Activated naive CD4-positive, alpha-beta T cell treated with anti-CD3 and anti-CD28 coated beads, Interleukin-2, amount 50 U/mL, for 24 hours (primary cell): ENCODE results near the gene BCL11A.

ENCODE experiments used
- H3K27ac Mint-ChIP-seq: one replicate; pipeline ENCODE4 v1.8.0; 2021; ENCODE audit warnings: mild to moderate bottlenecking, mixed read lengths
- H3K27me3 Mint-ChIP-seq: one replicate; pipeline ENCODE4 v1.8.0; 2021; ENCODE audit warnings: mixed read lengths
- H3K36me3 Mint-ChIP-seq: one replicate; pipeline ENCODE4 v1.8.0; 2021; ENCODE audit warnings: mixed read lengths
- H3K4me1 Mint-ChIP-seq: one replicate; pipeline ENCODE4 v1.8.0; 2021; ENCODE audit warnings: mixed read lengths
- H3K4me3 Mint-ChIP-seq: one replicate; pipeline ENCODE4 v1.8.0; 2021; ENCODE audit warnings: mild to moderate bottlenecking, mixed read lengths
- H3K9me3 Mint-ChIP-seq: one replicate; pipeline ENCODE4 v1.8.0; 2021; ENCODE audit warnings: mixed read lengths

Gene BCL11A

GRCh38 chr2:60528281-60529020, 25.0 kb downstream of the BCL11A start:
- no peak overlapping the region for H3K4me3 Mint-ChIP-seq
- no peaks in the 10 kb centered on the region for H3K9me3 Mint-ChIP-seq
- no peaks in the 10 kb centered on the region for H3K4me1 Mint-ChIP-seq
- no peak overlapping the region for H3K27ac Mint-ChIP-seq
- no peaks in the 10 kb centered on the region for H3K36me3 Mint-ChIP-seq
- H3K27me3 Mint-ChIP-seq = peaks cover 42% of the 10 kb centered on the region

GRCh38 chr2:60527762-60528161, 25.7 kb downstream of the BCL11A start:
- H3K27me3 Mint-ChIP-seq = peaks cover 37% of the 10 kb centered on the region
- H3K4me3 Mint-ChIP-seq = no peak overlapping the region
- H3K36me3 Mint-ChIP-seq = no peaks in the 10 kb centered on the region
- no peaks in the 10 kb centered on the region for H3K4me1 Mint-ChIP-seq
- no peaks in the 10 kb centered on the region for H3K9me3 Mint-ChIP-seq
- H3K27ac Mint-ChIP-seq = no peak overlapping the region

- Mint-ChIP-seq H3K36me3 (no peaks in the 10 kb centered on the region), H3K9me3 (no peaks in the 10 kb centered on the region), H3K4me3 (no peak overlapping the region), H3K27ac (no peak overlapping the region), H3K4me1 (no peaks in the 10 kb centered on the region), H3K27me3 (peaks cover 35% of the 10 kb centered on the region)
Observed at GRCh38 chr2:60526623-60527022, 26.8 kb downstream of the BCL11A start.

GRCh38 chr2:60525899-60526298, 27.6 kb downstream of the BCL11A start:
- Mint-ChIP-seq H3K4me1 (no peaks in the 10 kb centered on the region), H3K27ac (no peak overlapping the region), H3K9me3 (no peaks in the 10 kb centered on the region), H3K27me3 (peaks cover 32% of the 10 kb centered on the region), H3K4me3 (no peak overlapping the region), H3K36me3 (no peaks in the 10 kb centered on the region)

DNA sequence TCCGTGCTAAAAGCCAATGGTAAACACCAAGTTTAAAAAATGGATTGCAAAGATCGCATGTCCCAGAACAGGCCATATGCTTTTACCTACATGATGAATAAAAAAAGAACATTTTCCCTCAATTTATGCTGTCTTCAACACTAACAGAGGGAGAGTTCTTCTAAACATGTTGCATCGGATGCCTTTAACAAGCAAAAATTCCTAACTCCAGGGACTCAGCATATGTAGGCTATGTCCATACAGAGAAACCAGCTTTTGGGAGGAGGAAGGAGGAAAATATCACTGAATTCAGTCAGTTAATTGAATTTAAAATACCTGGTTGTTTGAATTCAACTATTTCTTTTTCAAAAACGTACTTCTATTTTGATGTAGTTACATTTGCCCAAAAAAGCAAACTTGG, 28.6 kb downstream of the BCL11A start:
- Mint-ChIP-seq H3K27me3 (peaks cover 24% of the 10 kb centered on the region), H3K36me3 (no peaks in the 10 kb centered on the region), H3K9me3 (no peaks in the 10 kb centered on the region), H3K4me1 (no peaks in the 10 kb centered on the region), H3K27ac (no peak overlapping the region), H3K4me3 (no peak overlapping the region)

GRCh38 chr2:60523963-60524362, 29.5 kb downstream of the BCL11A start:
- H3K9me3 Mint-ChIP-seq = no peaks in the 10 kb centered on the region
- H3K27ac Mint-ChIP-seq = no peak overlapping the region
- no peaks in the 10 kb centered on the region for H3K36me3 Mint-ChIP-seq
- H3K4me3 Mint-ChIP-seq = no peak overlapping the region
- no peaks in the 10 kb centered on the region for H3K4me1 Mint-ChIP-seq
- peaks cover 20% of the 10 kb centered on the region for H3K27me3 Mint-ChIP-seq

DNA sequence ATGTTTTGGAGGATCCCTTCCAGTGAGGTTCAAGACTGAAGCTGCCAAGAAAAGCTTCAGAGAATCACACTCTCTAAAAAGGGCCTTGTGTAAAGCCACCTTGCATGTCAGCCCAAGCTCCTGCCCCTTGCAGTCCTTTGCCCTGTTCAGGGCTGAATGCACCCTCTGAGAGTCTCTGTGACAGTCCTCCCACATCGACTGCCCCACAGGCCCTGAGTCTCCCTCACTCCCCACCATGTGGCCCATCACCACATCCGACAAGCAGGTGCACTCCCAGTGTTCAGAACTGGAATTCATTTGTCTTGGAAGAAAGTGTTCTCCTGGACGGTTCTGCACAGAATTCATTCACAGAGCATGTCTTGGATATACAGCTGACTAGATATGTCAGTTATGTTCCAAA, 31.0 kb downstream of the BCL11A start:
- no peaks in the 10 kb centered on the region for H3K36me3 Mint-ChIP-seq
- H3K9me3 Mint-ChIP-seq = no peaks in the 10 kb centered on the region
- H3K27ac Mint-ChIP-seq = no peak overlapping the region
- no peaks in the 10 kb centered on the region for H3K4me1 Mint-ChIP-seq
- peaks cover 9% of the 10 kb centered on the region for H3K27me3 Mint-ChIP-seq
- no peak overlapping the region for H3K4me3 Mint-ChIP-seq

DNA sequence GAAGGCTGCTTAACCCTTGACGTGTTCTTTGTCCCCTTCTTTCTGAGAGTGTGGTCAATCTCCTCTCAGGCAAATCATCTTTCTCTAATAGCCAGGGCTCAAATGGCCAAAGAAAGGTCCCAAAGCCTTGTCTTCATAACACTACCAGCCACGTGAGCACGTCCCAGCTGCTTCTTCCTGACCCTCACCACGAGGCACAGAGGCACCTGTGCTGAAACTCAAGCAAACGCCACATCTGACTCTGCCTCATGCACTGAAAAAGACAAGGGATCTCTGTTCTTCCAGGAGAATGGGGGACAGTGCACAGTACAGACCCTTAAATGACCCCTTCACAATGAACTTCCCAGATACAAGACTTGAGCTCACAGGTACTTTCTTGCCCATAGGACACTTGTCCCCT, 31.8 kb downstream of the BCL11A start:
- Mint-ChIP-seq H3K36me3 (no peaks in the 10 kb centered on the region), H3K4me1 (no peaks in the 10 kb centered on the region)

DNA sequence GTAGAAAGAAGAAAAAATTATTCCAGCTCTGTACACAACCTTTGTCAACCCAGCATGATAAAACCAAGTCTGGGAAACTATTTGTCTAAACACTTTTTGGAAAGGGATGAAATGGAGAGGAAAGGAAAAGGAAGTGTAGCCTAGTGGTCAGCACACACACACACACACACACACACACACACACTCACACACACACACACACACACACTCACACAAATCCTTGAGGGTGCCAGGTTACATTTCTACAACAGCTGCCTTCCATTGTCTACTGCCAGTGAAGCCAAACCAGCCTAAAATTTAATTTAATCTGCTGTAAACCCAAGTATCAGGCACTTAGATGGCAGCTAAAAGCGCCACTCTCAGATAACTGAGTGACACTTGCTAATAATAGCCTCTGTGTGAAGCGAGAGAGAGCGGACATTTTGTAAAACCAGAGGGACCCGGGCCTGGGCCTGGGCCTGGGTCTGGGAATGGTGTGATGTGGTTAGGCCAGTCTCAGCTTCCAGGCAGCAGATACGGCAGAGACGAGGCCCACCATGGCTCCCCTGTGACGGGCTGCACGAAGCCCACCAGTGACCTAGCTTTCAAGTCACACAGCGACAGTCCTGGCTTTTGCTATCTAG, 32.4 kb downstream of the BCL11A start:
- H3K27ac Mint-ChIP-seq = no peak overlapping the region
- no peaks in the 10 kb centered on the region for H3K4me1 Mint-ChIP-seq
- H3K36me3 Mint-ChIP-seq = no peaks in the 10 kb centered on the region
- H3K9me3 Mint-ChIP-seq = no peaks in the 10 kb centered on the region
- no peak overlapping the region for H3K4me3 Mint-ChIP-seq
- H3K27me3 Mint-ChIP-seq = peaks cover 9% of the 10 kb centered on the region

More for the DNA sequence above, 31.8 kb downstream of the BCL11A start:
- no peak overlapping the region for H3K4me3 Mint-ChIP-seq
- H3K27ac Mint-ChIP-seq = no peak overlapping the region
- peaks cover 9% of the 10 kb centered on the region for H3K27me3 Mint-ChIP-seq
- no peaks in the 10 kb centered on the region for H3K9me3 Mint-ChIP-seq

DNA sequence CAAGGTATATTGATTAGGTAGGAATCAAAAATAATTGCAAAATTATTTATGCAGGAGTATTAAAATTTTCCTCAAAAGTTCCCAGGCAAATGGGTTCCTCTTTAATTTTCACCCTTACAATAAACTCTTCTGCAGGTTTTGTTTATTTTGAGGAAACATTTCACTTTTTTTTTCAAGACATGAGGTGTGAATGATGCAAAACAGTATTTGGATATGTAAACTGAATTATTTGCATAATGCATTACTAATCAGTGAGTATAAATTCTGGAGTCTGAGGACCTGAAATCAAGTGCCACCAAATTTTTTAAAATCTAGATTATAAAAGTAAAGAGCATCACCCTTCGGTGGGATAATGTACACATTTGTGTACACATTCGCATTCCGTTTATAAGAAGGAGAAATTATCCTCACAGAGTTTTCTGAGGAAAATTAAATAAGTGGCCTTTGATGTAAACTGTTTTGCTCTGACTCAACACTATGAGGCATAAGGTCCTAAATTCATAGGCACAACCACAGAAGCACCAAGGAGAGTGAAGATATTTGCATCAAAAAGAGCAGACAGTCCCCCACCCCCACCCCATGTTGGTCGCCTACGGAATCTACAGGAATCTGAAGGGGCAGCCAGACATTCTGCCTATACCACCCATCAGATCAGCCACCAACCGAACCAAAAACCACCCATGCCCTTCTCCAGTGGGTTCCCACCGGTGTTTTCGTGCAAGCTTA, 33.1 kb downstream of the BCL11A start:
- H3K27ac Mint-ChIP-seq = no peak overlapping the region
- peaks cover 8% of the 10 kb centered on the region for H3K27me3 Mint-ChIP-seq
- H3K4me1 Mint-ChIP-seq = no peaks in the 10 kb centered on the region
- H3K36me3 Mint-ChIP-seq = no peaks in the 10 kb centered on the region
- H3K9me3 Mint-ChIP-seq = no peaks in the 10 kb centered on the region
- no peak overlapping the region for H3K4me3 Mint-ChIP-seq

GRCh38 chr2:60519231-60519863, 34.1 kb downstream of the BCL11A start:
- H3K27me3 Mint-ChIP-seq = peaks cover 9% of the 10 kb centered on the region
- H3K9me3 Mint-ChIP-seq = no peaks in the 10 kb centered on the region
- H3K27ac Mint-ChIP-seq = no peak overlapping the region
- H3K4me1 Mint-ChIP-seq = no peaks in the 10 kb centered on the region
- H3K36me3 Mint-ChIP-seq = no peaks in the 10 kb centered on the region
- no peak overlapping the region for H3K4me3 Mint-ChIP-seq

DNA sequence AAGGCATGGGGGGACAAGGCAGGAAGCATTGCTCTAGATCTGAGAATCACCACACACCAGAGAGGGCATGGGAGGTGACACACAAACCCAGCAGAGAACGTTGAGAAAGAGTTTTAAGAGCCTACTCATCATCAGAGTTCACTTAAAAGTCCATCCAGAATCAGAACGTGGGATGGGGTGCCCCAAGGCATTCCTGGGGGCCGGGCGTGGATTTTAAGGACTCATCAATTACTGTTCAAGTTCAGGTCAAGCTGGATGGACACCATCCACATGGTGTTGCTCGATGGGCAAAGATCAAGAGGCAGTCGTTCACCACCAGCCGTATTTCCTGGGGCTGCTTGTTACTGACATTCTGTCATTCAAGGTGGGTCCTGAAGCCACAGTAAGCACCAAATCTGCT, 34.9 kb downstream of the BCL11A start:
- Mint-ChIP-seq H3K9me3 (no peaks in the 10 kb centered on the region), H3K4me1 (no peaks in the 10 kb centered on the region), H3K27me3 (peaks cover 6% of the 10 kb centered on the region), H3K36me3 (no peaks in the 10 kb centered on the region), H3K27ac (no peak overlapping the region), H3K4me3 (no peak overlapping the region)

GRCh38 chr2:60517446-60517845, 36.0 kb downstream of the BCL11A start:
- H3K4me1 Mint-ChIP-seq = no peaks in the 10 kb centered on the region
- no peak overlapping the region for H3K4me3 Mint-ChIP-seq
- peaks cover 11% of the 10 kb centered on the region for H3K27me3 Mint-ChIP-seq
- no peaks in the 10 kb centered on the region for H3K36me3 Mint-ChIP-seq
- no peaks in the 10 kb centered on the region for H3K9me3 Mint-ChIP-seq
- H3K27ac Mint-ChIP-seq = no peak overlapping the region

DNA sequence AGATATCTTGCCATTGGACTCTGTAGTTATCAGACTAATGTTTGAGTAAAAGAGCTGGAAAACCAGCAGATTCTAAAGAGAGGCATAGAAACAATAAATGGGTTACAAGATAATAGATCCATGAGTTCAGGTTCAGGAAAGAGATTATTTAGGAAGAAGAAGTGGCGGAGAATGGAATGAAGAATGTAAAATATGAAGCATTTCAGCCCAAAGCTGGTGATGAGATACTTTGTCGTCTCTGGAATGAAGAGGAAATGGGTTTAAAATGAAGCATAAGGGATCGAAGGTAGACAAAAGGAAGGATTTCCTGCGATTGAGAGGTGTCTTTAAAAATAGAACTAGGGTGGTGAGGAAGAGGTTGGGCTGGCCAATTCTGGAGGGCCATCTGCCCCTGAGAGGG, 36.6 kb downstream of the BCL11A start:
- peaks cover 8% of the 10 kb centered on the region for H3K27me3 Mint-ChIP-seq
- no peaks in the 10 kb centered on the region for H3K9me3 Mint-ChIP-seq
- H3K4me3 Mint-ChIP-seq = no peak overlapping the region
- H3K4me1 Mint-ChIP-seq = no peaks in the 10 kb centered on the region
- no peak overlapping the region for H3K27ac Mint-ChIP-seq
- no peaks in the 10 kb centered on the region for H3K36me3 Mint-ChIP-seq

- no peak overlapping the region for H3K4me3 Mint-ChIP-seq
- peaks cover 7% of the 10 kb centered on the region for H3K27me3 Mint-ChIP-seq
- no peak overlapping the region for H3K27ac Mint-ChIP-seq
Observed at GRCh38 chr2:60516383-60516811, 37.1 kb downstream of the BCL11A start.

More at GRCh38 chr2:60516383-60516811, 37.1 kb downstream of the BCL11A start:
- no peaks in the 10 kb centered on the region for H3K36me3 Mint-ChIP-seq
- H3K4me1 Mint-ChIP-seq = no peaks in the 10 kb centered on the region
- no peaks in the 10 kb centered on the region for H3K9me3 Mint-ChIP-seq
